H1 (cell line): ENCODE results near the gene ABCD1. TPM values are rescaled to one million over a fixed set of nuclear protein-coding genes. Genes with fewer than 3 reads are reported as not detected.

Experiments
- PHF8 ChIP-seq: fragments of 200-600 bp; sonication (generic); conservative IDR thresholded peaks from 2 replicates; pipeline ENCODE4 v1.7.1; 2012; ENCODE audit warnings: low read depth, mild to moderate bottlenecking, inconsistent platforms, low read length, moderate library complexity
- RBBP5 ChIP-seq: IDR thresholded peaks from 2 replicates; pipeline ENCODE4 v1.7.1; 2012; ENCODE audit warnings: low read depth, mild to moderate bottlenecking, inconsistent platforms, low read length, moderate library complexity, borderline replicate concordance
- SRF ChIP-seq: IDR thresholded peaks from 2 replicates; pipeline ENCODE4 v1.6.1; 2011; ENCODE audit warnings: mild to moderate bottlenecking, low read depth, low read length, moderate library complexity
- TAF7 ChIP-seq: optimal IDR thresholded peaks from 2 replicates; pipeline ENCODE3; 2011; ENCODE audit warnings: low read depth, mild to moderate bottlenecking, inconsistent platforms, low read length, moderate library complexity, borderline replicate concordance
- polyA plus RNA-seq, 7 experiments: library from polyadenylated mRNA; depleted of rRNA in 3 of 7; stranded (reverse) in 5 of 7; unstranded in 2 of 7; fragments of >200 nt in 5 of 7; fragments of 200-250 nt in 2 of 7; gene quantifications; 1 replicate in 5 of 7; 2 replicates in 1 of 7; 4 replicates in 1 of 7; pipeline versions ENCODE4 v1.2.1 to v1.2.3, GENCODE V29; 2011 to 2013; ENCODE audit warnings: missing spikeins in 2 of 7, mixed read lengths in 2 of 7
- total RNA-seq: library from RNA; stranded (reverse); fragmentation: NEBNext Ultra II Directional; extraction: Animal tissue kit (Norgen Biotek cat#: 25700); gene quantifications from 2 replicates; pipeline ENCODE4 v1.2.1, GENCODE V29; 2021
- TF ChIP-seq, protein P1 (sequence below): fragments of 300-600 bp; sonication (generic); IDR thresholded peaks from 2 replicates; pipeline ENCODE4 v1.7.1; 2012; ENCODE audit warnings: low read length, moderate library complexity, mild to moderate bottlenecking, inconsistent platforms; ENCODE audit not compliant: insufficient replicate concordance
- TF ChIP-seq, protein P2 (sequence below): IDR thresholded peaks from 2 replicates; pipeline ENCODE4 v1.6.1; 2012; ENCODE audit warnings: low read length, inconsistent platforms

The ABCD1 gene
- total and polyA plus RNA-seq, 2 of the 8 experiments (the other 6 are each of a cell fraction or from before 2014, with no cell fraction given): 3.1 to 6.6 TPM

- TF ChIP-seq, protein P1, sequence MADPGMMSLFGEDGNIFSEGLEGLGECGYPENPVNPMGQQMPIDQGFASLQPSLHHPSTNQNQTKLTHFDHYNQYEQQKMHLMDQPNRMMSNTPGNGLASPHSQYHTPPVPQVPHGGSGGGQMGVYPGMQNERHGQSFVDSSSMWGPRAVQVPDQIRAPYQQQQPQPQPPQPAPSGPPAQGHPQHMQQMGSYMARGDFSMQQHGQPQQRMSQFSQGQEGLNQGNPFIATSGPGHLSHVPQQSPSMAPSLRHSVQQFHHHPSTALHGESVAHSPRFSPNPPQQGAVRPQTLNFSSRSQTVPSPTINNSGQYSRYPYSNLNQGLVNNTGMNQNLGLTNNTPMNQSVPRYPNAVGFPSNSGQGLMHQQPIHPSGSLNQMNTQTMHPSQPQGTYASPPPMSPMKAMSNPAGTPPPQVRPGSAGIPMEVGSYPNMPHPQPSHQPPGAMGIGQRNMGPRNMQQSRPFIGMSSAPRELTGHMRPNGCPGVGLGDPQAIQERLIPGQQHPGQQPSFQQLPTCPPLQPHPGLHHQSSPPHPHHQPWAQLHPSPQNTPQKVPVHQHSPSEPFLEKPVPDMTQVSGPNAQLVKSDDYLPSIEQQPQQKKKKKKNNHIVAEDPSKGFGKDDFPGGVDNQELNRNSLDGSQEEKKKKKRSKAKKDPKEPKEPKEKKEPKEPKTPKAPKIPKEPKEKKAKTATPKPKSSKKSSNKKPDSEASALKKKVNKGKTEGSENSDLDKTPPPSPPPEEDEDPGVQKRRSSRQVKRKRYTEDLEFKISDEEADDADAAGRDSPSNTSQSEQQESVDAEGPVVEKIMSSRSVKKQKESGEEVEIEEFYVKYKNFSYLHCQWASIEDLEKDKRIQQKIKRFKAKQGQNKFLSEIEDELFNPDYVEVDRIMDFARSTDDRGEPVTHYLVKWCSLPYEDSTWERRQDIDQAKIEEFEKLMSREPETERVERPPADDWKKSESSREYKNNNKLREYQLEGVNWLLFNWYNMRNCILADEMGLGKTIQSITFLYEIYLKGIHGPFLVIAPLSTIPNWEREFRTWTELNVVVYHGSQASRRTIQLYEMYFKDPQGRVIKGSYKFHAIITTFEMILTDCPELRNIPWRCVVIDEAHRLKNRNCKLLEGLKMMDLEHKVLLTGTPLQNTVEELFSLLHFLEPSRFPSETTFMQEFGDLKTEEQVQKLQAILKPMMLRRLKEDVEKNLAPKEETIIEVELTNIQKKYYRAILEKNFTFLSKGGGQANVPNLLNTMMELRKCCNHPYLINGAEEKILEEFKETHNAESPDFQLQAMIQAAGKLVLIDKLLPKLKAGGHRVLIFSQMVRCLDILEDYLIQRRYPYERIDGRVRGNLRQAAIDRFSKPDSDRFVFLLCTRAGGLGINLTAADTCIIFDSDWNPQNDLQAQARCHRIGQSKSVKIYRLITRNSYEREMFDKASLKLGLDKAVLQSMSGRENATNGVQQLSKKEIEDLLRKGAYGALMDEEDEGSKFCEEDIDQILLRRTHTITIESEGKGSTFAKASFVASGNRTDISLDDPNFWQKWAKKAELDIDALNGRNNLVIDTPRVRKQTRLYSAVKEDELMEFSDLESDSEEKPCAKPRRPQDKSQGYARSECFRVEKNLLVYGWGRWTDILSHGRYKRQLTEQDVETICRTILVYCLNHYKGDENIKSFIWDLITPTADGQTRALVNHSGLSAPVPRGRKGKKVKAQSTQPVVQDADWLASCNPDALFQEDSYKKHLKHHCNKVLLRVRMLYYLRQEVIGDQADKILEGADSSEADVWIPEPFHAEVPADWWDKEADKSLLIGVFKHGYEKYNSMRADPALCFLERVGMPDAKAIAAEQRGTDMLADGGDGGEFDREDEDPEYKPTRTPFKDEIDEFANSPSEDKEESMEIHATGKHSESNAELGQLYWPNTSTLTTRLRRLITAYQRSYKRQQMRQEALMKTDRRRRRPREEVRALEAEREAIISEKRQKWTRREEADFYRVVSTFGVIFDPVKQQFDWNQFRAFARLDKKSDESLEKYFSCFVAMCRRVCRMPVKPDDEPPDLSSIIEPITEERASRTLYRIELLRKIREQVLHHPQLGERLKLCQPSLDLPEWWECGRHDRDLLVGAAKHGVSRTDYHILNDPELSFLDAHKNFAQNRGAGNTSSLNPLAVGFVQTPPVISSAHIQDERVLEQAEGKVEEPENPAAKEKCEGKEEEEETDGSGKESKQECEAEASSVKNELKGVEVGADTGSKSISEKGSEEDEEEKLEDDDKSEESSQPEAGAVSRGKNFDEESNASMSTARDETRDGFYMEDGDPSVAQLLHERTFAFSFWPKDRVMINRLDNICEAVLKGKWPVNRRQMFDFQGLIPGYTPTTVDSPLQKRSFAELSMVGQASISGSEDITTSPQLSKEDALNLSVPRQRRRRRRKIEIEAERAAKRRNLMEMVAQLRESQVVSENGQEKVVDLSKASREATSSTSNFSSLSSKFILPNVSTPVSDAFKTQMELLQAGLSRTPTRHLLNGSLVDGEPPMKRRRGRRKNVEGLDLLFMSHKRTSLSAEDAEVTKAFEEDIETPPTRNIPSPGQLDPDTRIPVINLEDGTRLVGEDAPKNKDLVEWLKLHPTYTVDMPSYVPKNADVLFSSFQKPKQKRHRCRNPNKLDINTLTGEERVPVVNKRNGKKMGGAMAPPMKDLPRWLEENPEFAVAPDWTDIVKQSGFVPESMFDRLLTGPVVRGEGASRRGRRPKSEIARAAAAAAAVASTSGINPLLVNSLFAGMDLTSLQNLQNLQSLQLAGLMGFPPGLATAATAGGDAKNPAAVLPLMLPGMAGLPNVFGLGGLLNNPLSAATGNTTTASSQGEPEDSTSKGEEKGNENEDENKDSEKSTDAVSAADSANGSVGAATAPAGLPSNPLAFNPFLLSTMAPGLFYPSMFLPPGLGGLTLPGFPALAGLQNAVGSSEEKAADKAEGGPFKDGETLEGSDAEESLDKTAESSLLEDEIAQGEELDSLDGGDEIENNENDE: no peak
- TF ChIP-seq TAF7 (no peak), SRF (no peak), PHF8 (no peak), RBBP5 (no peak)
- TF ChIP-seq, protein P2, sequence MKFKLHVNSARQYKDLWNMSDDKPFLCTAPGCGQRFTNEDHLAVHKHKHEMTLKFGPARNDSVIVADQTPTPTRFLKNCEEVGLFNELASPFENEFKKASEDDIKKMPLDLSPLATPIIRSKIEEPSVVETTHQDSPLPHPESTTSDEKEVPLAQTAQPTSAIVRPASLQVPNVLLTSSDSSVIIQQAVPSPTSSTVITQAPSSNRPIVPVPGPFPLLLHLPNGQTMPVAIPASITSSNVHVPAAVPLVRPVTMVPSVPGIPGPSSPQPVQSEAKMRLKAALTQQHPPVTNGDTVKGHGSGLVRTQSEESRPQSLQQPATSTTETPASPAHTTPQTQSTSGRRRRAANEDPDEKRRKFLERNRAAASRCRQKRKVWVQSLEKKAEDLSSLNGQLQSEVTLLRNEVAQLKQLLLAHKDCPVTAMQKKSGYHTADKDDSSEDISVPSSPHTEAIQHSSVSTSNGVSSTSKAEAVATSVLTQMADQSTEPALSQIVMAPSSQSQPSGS: no peak
Measured at GRCh38 chrX:153765138-153766079, 40.8 kb downstream of the ABCD1 start (continued).
